ENCODE measurements around the gene NTMT2. TPM values are rescaled to one million over a fixed set of nuclear protein-coding genes. Genes with fewer than 3 reads are reported as not detected.

Gene NTMT2
- total RNA-seq, 4 donors from 2014 or later, result not detected

DNA sequence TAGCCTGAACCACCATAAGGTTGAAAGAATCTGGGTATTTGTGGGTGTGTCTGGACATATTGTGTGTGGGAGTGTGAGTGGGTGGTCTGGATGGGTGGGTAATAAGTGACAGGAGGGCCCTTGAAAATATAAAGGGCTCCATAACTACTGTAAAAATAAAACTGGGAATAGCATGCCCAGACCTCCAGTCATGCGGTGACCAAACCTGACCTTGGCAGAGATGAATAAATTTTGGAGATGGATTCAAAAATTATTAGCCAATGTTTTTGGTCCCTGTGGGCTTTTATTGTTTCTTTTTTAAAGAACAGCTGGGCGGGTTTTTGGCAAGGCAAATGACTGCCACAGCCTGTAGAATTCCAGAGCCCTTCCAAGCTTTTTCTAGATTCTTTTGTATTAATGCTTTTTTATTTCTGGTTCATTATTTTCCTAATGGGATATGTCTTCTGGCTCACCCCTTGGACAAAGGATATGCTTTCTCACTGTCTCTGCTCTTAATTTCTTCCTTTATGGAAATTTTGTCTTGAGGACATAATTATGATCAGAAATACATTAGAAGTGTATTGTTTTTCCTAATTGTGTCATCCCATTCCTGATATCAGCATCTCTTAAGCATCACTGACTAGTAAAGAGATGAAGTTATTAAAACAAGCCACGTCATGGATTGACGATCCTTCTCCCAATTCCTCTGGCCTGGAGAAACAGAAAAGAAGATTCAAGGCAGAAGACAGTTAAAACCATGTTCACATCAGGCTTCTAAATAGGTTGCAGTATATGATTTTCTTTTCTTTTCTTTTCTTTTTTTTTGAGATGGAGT, 69.5 kb downstream of the NTMT2 start:
- H3K4me3 ChIP-seq (ENCODE audit: low read depth, poor library complexity, severe bottlenecking), result no peak overlapping the region
- peak in 1 of 2 donors; percentile 29 for DNase-seq (ENCODE audit: low spot score in 2 of 2)
- TF ChIP-seq, protein P1, sequence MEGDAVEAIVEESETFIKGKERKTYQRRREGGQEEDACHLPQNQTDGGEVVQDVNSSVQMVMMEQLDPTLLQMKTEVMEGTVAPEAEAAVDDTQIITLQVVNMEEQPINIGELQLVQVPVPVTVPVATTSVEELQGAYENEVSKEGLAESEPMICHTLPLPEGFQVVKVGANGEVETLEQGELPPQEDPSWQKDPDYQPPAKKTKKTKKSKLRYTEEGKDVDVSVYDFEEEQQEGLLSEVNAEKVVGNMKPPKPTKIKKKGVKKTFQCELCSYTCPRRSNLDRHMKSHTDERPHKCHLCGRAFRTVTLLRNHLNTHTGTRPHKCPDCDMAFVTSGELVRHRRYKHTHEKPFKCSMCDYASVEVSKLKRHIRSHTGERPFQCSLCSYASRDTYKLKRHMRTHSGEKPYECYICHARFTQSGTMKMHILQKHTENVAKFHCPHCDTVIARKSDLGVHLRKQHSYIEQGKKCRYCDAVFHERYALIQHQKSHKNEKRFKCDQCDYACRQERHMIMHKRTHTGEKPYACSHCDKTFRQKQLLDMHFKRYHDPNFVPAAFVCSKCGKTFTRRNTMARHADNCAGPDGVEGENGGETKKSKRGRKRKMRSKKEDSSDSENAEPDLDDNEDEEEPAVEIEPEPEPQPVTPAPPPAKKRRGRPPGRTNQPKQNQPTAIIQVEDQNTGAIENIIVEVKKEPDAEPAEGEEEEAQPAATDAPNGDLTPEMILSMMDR (IDR thresholded peaks at IDR 0.05), result no peak
- no peak for TF ChIP-seq POLR2A (IDR thresholded peaks at IDR 0.05)
- WGBS, 2 donors, result 44 to 54% methylated on average over 4 of the region's 4 CpGs
- intact Hi-C loops (cut with DNase I; ENCODE audit: low total_unique reads), result no loop called here

DNA sequence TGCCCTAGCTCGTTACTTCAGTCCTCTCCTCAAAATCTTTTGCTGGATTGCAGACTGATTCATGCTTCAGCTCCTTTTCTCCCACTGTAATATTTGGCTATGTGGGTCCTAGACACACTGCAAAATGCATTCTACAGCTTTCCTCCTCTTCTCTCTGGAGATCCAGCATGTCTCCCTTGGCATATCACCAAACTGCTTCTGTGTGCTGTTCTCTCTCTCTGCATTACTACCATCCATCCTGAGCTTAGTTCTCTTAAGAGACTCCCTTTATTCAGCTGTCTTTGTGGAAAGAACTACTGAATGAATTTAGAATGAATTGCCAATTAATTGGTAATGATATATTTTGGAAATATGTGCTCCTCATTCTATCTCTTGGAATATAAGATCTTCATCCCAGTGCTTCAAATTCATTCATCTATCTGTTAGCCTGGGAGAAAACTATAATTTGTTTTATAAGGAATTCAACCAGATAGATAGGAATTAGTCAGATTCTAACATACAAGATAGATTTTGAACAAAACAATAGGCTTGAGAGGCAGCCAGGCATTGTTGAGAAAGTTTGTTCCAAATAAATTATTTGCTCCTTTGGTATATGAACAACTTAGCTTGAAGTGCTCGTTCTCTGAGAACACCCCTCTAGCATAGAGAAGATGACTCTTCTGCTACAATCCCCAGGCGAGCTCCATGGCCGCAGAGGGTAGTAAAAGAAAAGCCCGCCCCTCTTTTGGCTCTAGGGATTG, 71.9 kb downstream of the NTMT2 start:
- H3K4me3 ChIP-seq (ENCODE audit: low read depth, poor library complexity, severe bottlenecking), result no peak overlapping the region
- no peak for TF ChIP-seq POLR2A (IDR thresholded peaks at IDR 0.05)
- TF ChIP-seq, protein P1 (IDR thresholded peaks at IDR 0.05), result no peak
- DNase-seq (ENCODE audit: low spot score in 2 of 2), result no peak
- intact Hi-C loops (cut with DNase I; ENCODE audit: low total_unique reads), result no loop called here
- 78% methylated on average over 5 of the region's 5 CpGs for WGBS, 2 donors

DNA sequence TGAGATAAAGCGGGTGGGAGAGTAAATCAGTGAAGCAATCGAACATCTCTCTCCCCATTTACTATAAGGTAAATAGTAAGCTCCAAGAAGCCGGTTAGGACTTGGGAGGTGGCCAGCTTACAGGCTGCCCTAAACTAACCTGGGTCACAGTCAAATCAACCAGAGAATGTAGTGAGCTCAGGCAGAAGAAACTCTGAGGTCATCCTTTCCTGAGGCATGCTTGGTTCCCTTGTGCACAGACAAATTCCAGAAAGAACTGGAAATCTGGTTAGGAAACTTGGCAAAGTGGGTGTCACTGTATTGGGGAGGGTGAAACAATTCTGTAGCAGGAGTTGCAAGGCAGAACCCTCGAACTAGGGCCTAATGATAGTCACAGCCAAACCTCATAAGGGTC, 72.5 kb downstream of the NTMT2 start:
- no peak for DNase-seq (ENCODE audit: low spot score in 2 of 2)
- intact Hi-C loops (cut with DNase I; ENCODE audit: low total_unique reads), result no loop called here
- 61 to 76% methylated on average over 4 of the region's 4 CpGs for WGBS, 2 donors
- H3K4me3 ChIP-seq (ENCODE audit: low read depth, poor library complexity, severe bottlenecking), result no peak overlapping the region
- TF ChIP-seq POLR2A (IDR thresholded peaks at IDR 0.05), result no peak
- TF ChIP-seq, protein P1 (IDR thresholded peaks at IDR 0.05), result no peak

Small RNA genes within 50 kb of the gene (microRNA-seq; reads per million reads assigned to microRNA genes)
- 0 reads per million in 2 donors for gene MIR3119-1 (ENCODE audit: borderline number of aligned reads in 1 of 2, borderline replicate concordance in 2 of 2)
- 0 reads per million in 2 donors for gene MIR3119-2 (ENCODE audit: borderline number of aligned reads in 1 of 2, borderline replicate concordance in 2 of 2)

Other genes starting within 250 kb of the NTMT2 start
- gene KIFAP3, start 71.3 kb upstream of the NTMT2 start, total RNA-seq, result 10 to 100 TPM; 17.6 to 24.2 (median 21.9) TPM

Data from lower leg skin (tissue), 4 donors.